Hepatocyte (in vitro differentiated cells): ENCODE results near the gene KSR2. TPM values are rescaled to one million over a fixed set of nuclear protein-coding genes. Genes with fewer than 3 reads are reported as not detected.

Experiments
- DNase-seq: peaks from one replicate; pipeline ENCODE4 v3.0.0-alpha.2; 2016; ENCODE audit warnings: low spot score
- H2AFZ ChIP-seq: fragments of 200-600 bp; sonication (generic); 2 replicates; pipeline ENCODE4 v1.6.0; 2016; ENCODE audit warnings: antibody characterized with exemption, mild to moderate bottlenecking
- H3K27ac ChIP-seq: fragments of 200-600 bp; sonication (generic); 2 replicates; pipeline ENCODE4 v1.5.1; 2016; ENCODE audit warnings: mild to moderate bottlenecking
- H3K27me3 ChIP-seq: fragments of 200-600 bp; sonication (generic); 2 replicates; pipeline ENCODE4 v1.6.1; 2016
- H3K36me3 ChIP-seq: fragments of 200-600 bp; sonication (generic); replicated peaks from 2 replicates; pipeline ENCODE4 v1.5.1; 2016; ENCODE audit warnings: low read depth; ENCODE audit not compliant: insufficient read depth
- H3K4me1 ChIP-seq: fragments of 200-600 bp; sonication (generic); 2 replicates; pipeline ENCODE4 v1.5.1; 2016; ENCODE audit warnings: mild to moderate bottlenecking, moderate library complexity; ENCODE audit not compliant: insufficient read depth
- H3K4me2 ChIP-seq: fragments of 200-600 bp; sonication (generic); 2 replicates; pipeline ENCODE4 v1.6.0; 2016
- H3K4me3 ChIP-seq: fragments of 200-600 bp; sonication (generic); 2 replicates; pipeline ENCODE4 v1.5.1; 2016; ENCODE audit warnings: mild to moderate bottlenecking
- H3K79me2 ChIP-seq: fragments of 200-600 bp; sonication (generic); 2 replicates; pipeline ENCODE4 v1.6.0; 2017; ENCODE audit warnings: mild to moderate bottlenecking
- H3K9me2 ChIP-seq: fragments of 200-600 bp; sonication (generic); replicated peaks from 2 replicates; pipeline ENCODE4 v1.6.0; 2017; ENCODE audit warnings: mild to moderate bottlenecking; ENCODE audit not compliant: insufficient read depth
- H3K9me3 ChIP-seq: fragments of 200-600 bp; sonication (generic); 2 replicates; pipeline ENCODE4 v1.5.1; 2016; ENCODE audit warnings: low read depth, mild to moderate bottlenecking
- H4K20me1 ChIP-seq: fragments of 200-600 bp; sonication (generic); 2 replicates; pipeline ENCODE4 v1.6.0; 2016; ENCODE audit warnings: mild to moderate bottlenecking; ENCODE audit not compliant: insufficient read depth, poor library complexity, severe bottlenecking
- EZH2 ChIP-seq: fragments of 200-600 bp; sonication (generic); IDR thresholded peaks from 2 replicates; pipeline ENCODE4 v1.6.1; 2016; ENCODE audit warnings: antibody characterized with exemption, mild to moderate bottlenecking, borderline replicate concordance
- EZH2phosphoT487 ChIP-seq: fragments of 200-600 bp; sonication (generic); IDR thresholded peaks from one replicate; pipeline ENCODE4 v1.6.1; 2018; ENCODE audit warnings: antibody characterized with exemption, mild to moderate bottlenecking, low read depth, moderate library complexity; ENCODE audit not compliant: unreplicated experiment, severe bottlenecking
- WGBS: methylation state at CpG from one replicate; pipeline ENCODE4 v1.1.6; 2016; ENCODE audit warnings: low lambda C conversion rate; ENCODE audit errors: missing lambda C conversion rate; 5-methylcytosine and 5-hydroxymethylcytosine counted together
- polyA plus RNA-seq: library from polyadenylated mRNA; unstranded; fragments of >200 nt; fragmentation: Nextera tagmentation; extraction: Ambion mirVana; gene quantifications from 2 replicates; pipeline ENCODE4 v1.2.1, GENCODE V29; 2016
- total RNA-seq: library from RNA; depleted of rRNA; stranded (reverse); fragments of >200 nt; gene quantifications from 2 replicates; pipeline ENCODE4 v1.2.3, GENCODE V29; 2014
- TF ChIP-seq, protein P1 (sequence below): fragments of 200-600 bp; sonication (generic); IDR thresholded peaks from 2 replicates; pipeline ENCODE4 v1.5.1; 2016; ENCODE audit warnings: antibody characterized with exemption, mild to moderate bottlenecking; ENCODE audit not compliant: poor library complexity

KSR2 gene
- total RNA-seq (0.32 and 0.37 TPM in 2 replicates), polyA plus RNA-seq (0.22 and 0.46 TPM in 2 replicates)

DNA sequence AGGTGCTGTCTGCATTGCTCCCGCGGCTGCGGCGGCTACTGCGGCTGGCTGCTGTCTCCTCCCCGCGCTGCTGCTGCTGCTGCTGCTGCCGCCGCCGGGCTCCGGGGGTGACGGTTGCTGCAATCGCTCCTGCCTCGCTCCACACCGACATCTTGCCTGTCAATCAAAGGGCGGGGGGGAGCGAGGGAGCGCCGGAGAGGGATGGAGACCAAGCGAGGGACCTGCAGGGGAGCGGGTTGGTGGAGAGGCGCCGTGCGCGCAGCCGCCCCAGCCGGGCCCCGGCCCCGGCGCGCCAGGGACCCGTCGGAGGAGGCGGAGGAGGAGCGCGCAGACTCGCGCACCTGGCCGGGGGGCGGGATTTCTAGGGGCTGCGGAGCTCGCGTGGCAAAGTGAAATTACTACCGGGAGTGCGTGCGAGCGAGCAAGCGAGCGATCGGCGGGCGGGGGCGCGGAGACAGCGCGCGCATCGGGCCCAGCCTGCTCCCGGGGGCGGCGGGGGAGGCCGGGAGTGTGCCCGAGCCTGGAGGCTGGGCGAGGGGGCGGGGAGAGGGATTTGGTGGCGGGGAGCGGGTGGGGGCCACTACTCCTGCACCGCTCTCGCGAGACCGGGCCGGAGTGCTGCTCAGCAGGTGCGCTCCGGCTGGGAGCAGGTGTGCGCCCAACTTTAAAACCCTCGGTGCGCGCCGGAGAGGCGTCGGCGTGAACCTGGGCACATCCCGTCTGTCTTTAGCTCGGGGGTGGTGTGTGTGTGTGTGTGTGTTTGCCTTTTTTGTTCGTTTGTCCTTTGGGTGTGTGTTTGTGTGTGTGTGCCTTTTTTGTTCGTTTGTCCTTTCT, at the start of gene KSR2:
Gene KSR2 (minus strand): TSS at position 165 of the 834 bp plus-strand sequence. CDS start 735 bp downstream, outside the sequence.
- no peaks in the 10 kb centered on the region for H3K36me3 ChIP-seq
- TF ChIP-seq, protein P1, sequence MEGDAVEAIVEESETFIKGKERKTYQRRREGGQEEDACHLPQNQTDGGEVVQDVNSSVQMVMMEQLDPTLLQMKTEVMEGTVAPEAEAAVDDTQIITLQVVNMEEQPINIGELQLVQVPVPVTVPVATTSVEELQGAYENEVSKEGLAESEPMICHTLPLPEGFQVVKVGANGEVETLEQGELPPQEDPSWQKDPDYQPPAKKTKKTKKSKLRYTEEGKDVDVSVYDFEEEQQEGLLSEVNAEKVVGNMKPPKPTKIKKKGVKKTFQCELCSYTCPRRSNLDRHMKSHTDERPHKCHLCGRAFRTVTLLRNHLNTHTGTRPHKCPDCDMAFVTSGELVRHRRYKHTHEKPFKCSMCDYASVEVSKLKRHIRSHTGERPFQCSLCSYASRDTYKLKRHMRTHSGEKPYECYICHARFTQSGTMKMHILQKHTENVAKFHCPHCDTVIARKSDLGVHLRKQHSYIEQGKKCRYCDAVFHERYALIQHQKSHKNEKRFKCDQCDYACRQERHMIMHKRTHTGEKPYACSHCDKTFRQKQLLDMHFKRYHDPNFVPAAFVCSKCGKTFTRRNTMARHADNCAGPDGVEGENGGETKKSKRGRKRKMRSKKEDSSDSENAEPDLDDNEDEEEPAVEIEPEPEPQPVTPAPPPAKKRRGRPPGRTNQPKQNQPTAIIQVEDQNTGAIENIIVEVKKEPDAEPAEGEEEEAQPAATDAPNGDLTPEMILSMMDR = no peak
- TF ChIP-seq EZH2phosphoT487 = no peak
- TF ChIP-seq EZH2 = no peak
- peaks cover 25% of the 10 kb centered on the region for H3K27me3 ChIP-seq
- H3K4me1 ChIP-seq = peaks cover 5% of the 10 kb centered on the region
- H3K27ac ChIP-seq = peak within 1 kb of the TSS; percentile 80
- H3K4me3 ChIP-seq = peak within 1 kb of the TSS; percentile 44
- H3K79me2 ChIP-seq = no peaks in the 10 kb centered on the region
- under 1% methylated on average over 24 of the region's 86 CpGs for WGBS
- H3K9me2 ChIP-seq = no peaks in the 10 kb centered on the region
- DNase-seq = peak; percentile 91
- no peaks in the 10 kb centered on the region for H4K20me1 ChIP-seq
- H3K4me2 ChIP-seq = peak within 1 kb of the TSS; percentile 91
- H2AFZ ChIP-seq = peak within 1 kb of the TSS; percentile 84
- H3K9me3 ChIP-seq = no peaks in the 10 kb centered on the region

DNA sequence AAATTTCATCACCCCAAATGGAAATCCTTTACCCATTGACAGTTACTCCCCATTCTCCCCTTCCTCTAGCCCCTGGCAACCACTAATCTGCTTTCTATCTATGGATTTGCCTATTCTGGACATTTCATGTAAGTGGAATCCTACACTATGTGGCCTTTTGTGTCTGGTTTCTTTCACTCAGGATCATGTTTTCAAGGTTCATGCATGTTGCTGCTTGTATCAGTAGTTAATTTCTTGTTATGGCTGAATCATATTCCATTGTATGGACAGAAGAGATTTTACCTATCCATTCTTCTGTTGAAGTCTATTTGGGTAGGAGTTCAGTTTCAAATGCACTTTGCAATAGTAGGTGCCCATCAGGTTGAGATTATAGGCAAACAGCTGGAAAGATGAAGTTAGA, 49.1 kb upstream of the KSR2 start:
- no peaks in the 10 kb centered on the region for H3K9me2 ChIP-seq
- H3K4me3 ChIP-seq = no peak overlapping the region
- H3K9me3 ChIP-seq = no peaks in the 10 kb centered on the region
- H2AFZ ChIP-seq = no peak overlapping the region
- TF ChIP-seq EZH2phosphoT487 (no peak), EZH2 (no peak)
- TF ChIP-seq, protein P1 = no peak
- H3K79me2 ChIP-seq = peaks cover 17% of the 10 kb centered on the region
- H3K4me2 ChIP-seq = peak overlapping the region; percentile 86
- peaks cover 5% of the 10 kb centered on the region for H3K4me1 ChIP-seq
- H3K36me3 ChIP-seq = no peaks in the 10 kb centered on the region
- no peak for DNase-seq
- H3K27me3 ChIP-seq = no peaks in the 10 kb centered on the region
- no peak overlapping the region for H3K27ac ChIP-seq
- H4K20me1 ChIP-seq = no peaks in the 10 kb centered on the region

DNA sequence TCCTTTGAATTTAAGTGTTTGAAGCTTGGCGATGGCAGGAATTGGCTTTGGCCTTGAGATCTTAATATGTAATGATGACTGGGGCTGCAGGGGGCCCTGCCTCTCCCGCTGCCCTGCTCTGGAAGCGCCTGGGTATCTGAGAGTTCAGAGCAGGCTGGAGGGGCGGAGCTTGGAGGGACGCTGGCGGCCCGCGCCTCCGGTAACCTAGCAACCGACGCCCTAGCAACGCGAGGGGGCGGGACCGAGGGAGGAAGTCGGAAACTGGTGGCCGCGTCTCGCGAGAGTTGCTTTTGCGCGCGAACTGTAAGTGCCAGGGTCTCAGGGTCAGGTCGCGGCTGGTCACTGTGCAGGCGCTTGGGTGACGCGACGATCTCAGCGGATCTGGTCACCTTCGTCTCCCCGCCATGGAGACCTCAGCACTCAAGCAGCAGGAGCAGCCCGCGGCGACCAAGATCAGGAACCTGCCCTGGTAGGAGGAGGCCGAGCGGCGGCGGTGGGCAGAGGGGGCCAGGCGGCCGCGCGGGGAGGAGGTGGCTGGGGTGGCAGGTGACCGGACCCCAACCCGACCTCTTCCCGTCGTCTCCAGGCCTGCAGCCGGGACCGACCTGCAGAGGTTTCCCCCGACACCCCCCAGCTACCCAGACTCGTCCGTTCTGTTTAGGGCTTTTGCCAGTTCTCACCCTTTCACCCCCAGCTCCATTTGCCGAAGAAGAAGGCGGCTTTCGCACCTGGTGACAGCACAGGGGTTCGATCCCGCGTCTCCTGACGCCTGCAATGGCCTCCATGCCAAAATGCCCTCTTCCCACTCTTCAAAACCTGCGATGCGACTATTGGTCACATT, 47.9 kb upstream of the KSR2 start, which contains the start of gene RFC5:
Gene RFC5 (plus strand): TSS at position 280 of the 841 bp plus-strand sequence. CDS start 125 bp downstream, at position 405.
- H3K9me2 ChIP-seq = no peaks in the 10 kb centered on the region
- peak within 1 kb of the TSS; percentile 86 for H3K4me2 ChIP-seq
- peaks cover 5% of the 10 kb centered on the region for H3K4me1 ChIP-seq
- H3K4me3 ChIP-seq = peak within 1 kb of the TSS; percentile 61
- WGBS = 2% methylated on average over 44 of the region's 61 CpGs
- H4K20me1 ChIP-seq = no peaks in the 10 kb centered on the region
- TF ChIP-seq EZH2 (no peak), EZH2phosphoT487 (no peak)
- TF ChIP-seq, protein P1 = no peak
- H3K27ac ChIP-seq = no peak within 1 kb of the TSS
- peak; percentile 100 for DNase-seq
- H3K9me3 ChIP-seq = no peaks in the 10 kb centered on the region
- H3K27me3 ChIP-seq = no peaks in the 10 kb centered on the region
- H2AFZ ChIP-seq = peak within 1 kb of the TSS; percentile 72
- peaks cover 17% of the 10 kb centered on the region for H3K79me2 ChIP-seq
- H3K36me3 ChIP-seq = no peaks in the 10 kb centered on the region
